Mesenchymal stem cell (in vitro differentiated cells and primary cell): Measurements from ENCODE around the gene AJAP1.

Source experiments
- DNase-seq: peaks from one replicate; pipeline ENCODE4 v3.0.0-alpha.2; 2013
- H2AFZ ChIP-seq: one replicate; pipeline ENCODE4 v1.6.1; 2013; ENCODE audit warnings: low read depth, mild to moderate bottlenecking, control low read depth, inconsistent platforms, low read length, moderate library complexity
- H2AK5ac ChIP-seq: 2 replicates; pipeline ENCODE4 v1.6.1; 2013; ENCODE audit warnings: low read length, moderate library complexity, mild to moderate bottlenecking, inconsistent platforms; ENCODE audit not compliant: severe bottlenecking
- H2BK120ac ChIP-seq: one replicate; pipeline ENCODE4 v1.6.1; 2013; ENCODE audit warnings: low read depth, mild to moderate bottlenecking, inconsistent platforms, low read length, moderate library complexity
- H2BK12ac ChIP-seq, 2 experiments: one replicate each; pipeline ENCODE4 v1.6.1; 2013; ENCODE audit warnings: inconsistent platforms in 2 of 2, low read length in 2 of 2, mild to moderate bottlenecking in 2 of 2, moderate library complexity in 2 of 2, control low read depth in 1 of 2
- H2BK15ac ChIP-seq: one replicate; pipeline ENCODE4 v1.6.1; 2013; ENCODE audit warnings: mild to moderate bottlenecking, low read depth, inconsistent platforms; ENCODE audit not compliant: poor library complexity, severe bottlenecking
- H2BK5ac ChIP-seq: 2 replicates; pipeline ENCODE4 v1.6.1; 2013; ENCODE audit warnings: low read depth, mild to moderate bottlenecking, low read length, control low read depth, inconsistent platforms; ENCODE audit not compliant: poor library complexity, severe bottlenecking
- H3K14ac ChIP-seq, 2 experiments: one replicate each; pipeline ENCODE4 v1.6.1; 2013; ENCODE audit warnings: inconsistent platforms in 2 of 2, low read length in 2 of 2, control low read depth in 1 of 2, mild to moderate bottlenecking in 1 of 2, moderate library complexity in 1 of 2
- H3K18ac ChIP-seq, 2 experiments: one replicate each; pipeline ENCODE4 v1.6.1; 2013; ENCODE audit warnings: inconsistent platforms in 2 of 2, low read length in 2 of 2, control low read depth in 1 of 2, low read depth in 1 of 2, mild to moderate bottlenecking in 1 of 2
- H3K23ac ChIP-seq, 2 experiments: one replicate each; pipeline ENCODE4 v1.6.1; 2013; ENCODE audit warnings: inconsistent platforms in 2 of 2, low read length in 2 of 2, mild to moderate bottlenecking in 2 of 2, moderate library complexity in 2 of 2, control low read depth in 1 of 2
- H3K27ac ChIP-seq: 2 replicates; pipeline ENCODE4 v1.5.1; 2013; ENCODE audit warnings: mild to moderate bottlenecking, moderate library complexity, low read length, control low read depth, inconsistent platforms; ENCODE audit not compliant: poor library complexity, severe bottlenecking
- H3K27me3 ChIP-seq, 2 experiments: 2 replicates each; pipeline versions ENCODE4 v1.6.1 to v1.7.0; 2013; ENCODE audit warnings: low read length in 2 of 2, mild to moderate bottlenecking in 2 of 2, moderate library complexity in 2 of 2, control low read depth in 1 of 2, inconsistent platforms in 1 of 2; ENCODE audit not compliant: control insufficient read depth in 1 of 2, insufficient read depth in 1 of 2
- H3K36me3 ChIP-seq, 2 experiments: 2 replicates each; pipeline versions ENCODE4 v1.6.1 to v1.7.0; 2013; ENCODE audit warnings: low read length in 2 of 2, control low read depth in 1 of 2, inconsistent platforms in 1 of 2, low read depth in 1 of 2, mild to moderate bottlenecking in 1 of 2; ENCODE audit not compliant: insufficient read depth in 2 of 2, control insufficient read depth in 1 of 2
- H3K4ac ChIP-seq, 2 experiments: one replicate each; pipeline ENCODE4 v1.6.1; 2013; ENCODE audit warnings: inconsistent platforms in 2 of 2, low read length in 2 of 2, mild to moderate bottlenecking in 2 of 2, moderate library complexity in 2 of 2, control low read depth in 1 of 2, low read depth in 1 of 2
- H3K4me1 ChIP-seq: 2 replicates; pipeline ENCODE4 v1.6.1; 2013; ENCODE audit warnings: low read depth, low read length, control low read depth; ENCODE audit not compliant: control insufficient read depth, insufficient read depth
- H3K4me2 ChIP-seq: 2 replicates; pipeline ENCODE4 v1.6.1; 2013; ENCODE audit warnings: low read length, mild to moderate bottlenecking, inconsistent platforms; ENCODE audit not compliant: poor library complexity, severe bottlenecking
- H3K4me3 ChIP-seq, 2 experiments: 2 replicates each; pipeline versions ENCODE4 v1.5.1 to v1.7.0; 2013; ENCODE audit warnings: low read length in 2 of 2, mild to moderate bottlenecking in 2 of 2, control low read depth in 1 of 2, low read depth in 1 of 2; ENCODE audit not compliant: insufficient read depth in 1 of 2
- H3K79me1 ChIP-seq: replicated peaks from 2 replicates; pipeline ENCODE4 v1.6.1; 2013; ENCODE audit warnings: mild to moderate bottlenecking, control low read depth, low read length, inconsistent platforms; ENCODE audit not compliant: poor library complexity, severe bottlenecking
- H3K9ac ChIP-seq: 2 replicates; pipeline ENCODE4 v1.7.0; 2013; ENCODE audit warnings: mild to moderate bottlenecking, low read length, moderate library complexity
- H3K9me3 ChIP-seq: 2 replicates; pipeline ENCODE4 v1.7.0; 2013; ENCODE audit warnings: mild to moderate bottlenecking, low read length; ENCODE audit not compliant: control insufficient read depth
- H4K8ac ChIP-seq: one replicate; pipeline ENCODE4 v1.6.1; 2013; ENCODE audit warnings: inconsistent platforms, mild to moderate bottlenecking, low read length, moderate library complexity
- H4K91ac ChIP-seq: one replicate; pipeline ENCODE4 v1.6.1; 2013; ENCODE audit warnings: mild to moderate bottlenecking, low read length, inconsistent platforms
- WGBS: methylation state at CpG from one replicate; pipeline ENCODE4 v1.1.7; 2013; ENCODE audit warnings: mixed read lengths; 5-methylcytosine and 5-hydroxymethylcytosine counted together

The AJAP1 gene

DNA sequence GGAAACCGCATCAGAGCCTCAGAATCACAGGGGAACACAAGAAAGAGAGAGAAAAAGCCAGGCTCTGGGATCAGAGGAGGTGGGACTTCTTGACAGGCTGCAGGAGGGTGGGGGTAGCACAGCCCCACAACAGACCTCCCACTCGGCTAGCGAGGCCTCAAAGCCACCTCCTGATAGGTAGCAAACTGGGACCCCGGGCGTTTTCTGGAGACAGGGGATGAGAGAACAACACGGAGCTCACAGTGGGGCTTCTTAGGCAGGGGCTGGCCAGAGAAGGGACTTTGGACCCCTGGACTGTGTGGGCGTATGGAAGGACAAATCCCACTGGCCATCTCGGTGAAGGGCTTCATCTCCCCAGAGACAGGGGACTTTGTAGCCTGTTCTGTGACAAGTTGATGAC lies 116.3 kb downstream of the AJAP1 start:
- H3K14ac ChIP-seq, result no peak overlapping the region
- H3K79me1 ChIP-seq, result no peaks in the 10 kb centered on the region
- H2AFZ ChIP-seq, result no peak overlapping the region
- H3K23ac ChIP-seq, result no peak overlapping the region
- no peak overlapping the region for H2AK5ac ChIP-seq
- H3K36me3 ChIP-seq, result no peaks in the 10 kb centered on the region
- H3K27ac ChIP-seq, result no peak overlapping the region
- WGBS, result 62% methylated on average over 7 of the region's 8 CpGs
- no peak overlapping the region for H2BK15ac ChIP-seq
- no peak for DNase-seq
- no peak overlapping the region for H3K18ac ChIP-seq
- H3K27me3 ChIP-seq, result no peaks in the 10 kb centered on the region
- no peak overlapping the region for H3K9ac ChIP-seq
- H3K4ac ChIP-seq, result no peak overlapping the region
- no peak overlapping the region for H4K91ac ChIP-seq
- no peak overlapping the region for H2BK5ac ChIP-seq
- no peak overlapping the region for H2BK120ac ChIP-seq
- no peaks in the 10 kb centered on the region for H3K9me3 ChIP-seq
- H2BK12ac ChIP-seq, result no peak overlapping the region
- H3K4me1 ChIP-seq, result no peaks in the 10 kb centered on the region
- H4K8ac ChIP-seq, result no peak overlapping the region
- no peak overlapping the region for H3K4me3 ChIP-seq
- no peak overlapping the region for H3K4me2 ChIP-seq

DNA sequence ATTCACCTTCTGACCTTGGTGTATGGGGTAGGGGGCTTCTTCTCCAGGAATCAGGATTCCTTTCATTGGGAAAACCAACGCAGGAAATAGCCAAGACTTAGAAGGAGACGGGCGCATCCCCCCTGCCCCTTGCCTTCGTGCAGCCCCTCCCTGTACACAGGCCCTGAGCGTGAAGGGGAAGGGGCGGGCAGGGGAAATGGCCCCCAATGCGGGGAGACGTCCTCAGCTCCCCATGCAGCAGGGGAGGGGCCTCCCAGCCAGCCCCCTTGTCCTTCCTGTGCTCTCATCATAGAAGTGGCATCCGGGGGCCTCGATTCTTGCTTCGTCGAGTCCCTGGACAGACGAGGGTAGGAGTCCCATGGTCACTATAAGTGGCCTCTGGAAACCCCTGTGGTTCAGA lies 116.9 kb downstream of the AJAP1 start:
- Histone ChIP-seq H3K4me2 (no peak overlapping the region), H2BK5ac (no peak overlapping the region), H3K4me3 (no peak overlapping the region), H3K4ac (no peak overlapping the region), H3K14ac (no peak overlapping the region), H3K79me1 (no peaks in the 10 kb centered on the region), H2BK15ac (no peak overlapping the region), H3K4me1 (no peaks in the 10 kb centered on the region), H3K36me3 (no peaks in the 10 kb centered on the region), H3K18ac (no peak overlapping the region), H3K23ac (no peak overlapping the region), H3K27ac (no peak overlapping the region), H2BK120ac (no peak overlapping the region), H4K8ac (no peak overlapping the region), H3K9ac (no peak overlapping the region), H2AFZ (no peak overlapping the region), H2AK5ac (no peak overlapping the region), H3K27me3 (no peaks in the 10 kb centered on the region), H3K9me3 (no peaks in the 10 kb centered on the region), H4K91ac (no peak overlapping the region), H2BK12ac (no peak overlapping the region)
- no peak for DNase-seq
- 82% methylated on average over 13 of the region's 13 CpGs for WGBS

DNA sequence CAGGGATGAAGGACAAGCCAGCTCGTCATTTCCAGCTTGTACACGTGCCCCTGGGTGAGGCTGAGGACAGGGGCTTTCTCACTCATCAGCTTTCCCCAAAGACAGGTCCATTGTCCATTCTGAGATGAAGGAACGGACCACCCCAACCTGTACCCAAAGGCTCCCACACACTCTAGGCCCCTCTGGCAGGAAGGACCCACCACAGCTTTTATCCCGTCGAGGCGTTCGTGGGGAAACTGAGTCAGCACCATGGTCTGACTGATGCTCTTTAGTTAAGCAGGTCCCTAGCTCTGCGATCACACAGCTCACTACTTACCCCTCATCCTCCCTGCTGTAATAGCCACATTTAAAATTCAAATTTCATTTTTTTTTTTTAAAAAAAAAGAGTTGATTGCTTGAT lies 117.3 kb downstream of the AJAP1 start:
- no peak overlapping the region for H2BK5ac ChIP-seq
- no peaks in the 10 kb centered on the region for H3K9me3 ChIP-seq
- H2AFZ ChIP-seq, result no peak overlapping the region
- H3K27ac ChIP-seq, result no peak overlapping the region
- WGBS, result 78% methylated on average over 7 of the region's 8 CpGs
- no peak overlapping the region for H2BK12ac ChIP-seq
- H4K91ac ChIP-seq, result no peak overlapping the region
- no peaks in the 10 kb centered on the region for H3K4me1 ChIP-seq
- no peak overlapping the region for H4K8ac ChIP-seq
- H3K4me3 ChIP-seq, result no peak overlapping the region
- no peaks in the 10 kb centered on the region for H3K36me3 ChIP-seq
- no peak overlapping the region for H2BK15ac ChIP-seq
- DNase-seq, result no peak
- no peak overlapping the region for H3K9ac ChIP-seq
- H2AK5ac ChIP-seq, result no peak overlapping the region
- no peak overlapping the region for H3K23ac ChIP-seq
- no peak overlapping the region for H2BK120ac ChIP-seq
- H3K18ac ChIP-seq, result no peak overlapping the region
- H3K4me2 ChIP-seq, result no peak overlapping the region
- H3K27me3 ChIP-seq, result no peaks in the 10 kb centered on the region
- no peaks in the 10 kb centered on the region for H3K79me1 ChIP-seq
- no peak overlapping the region for H3K4ac ChIP-seq
- H3K14ac ChIP-seq, result no peak overlapping the region

DNA sequence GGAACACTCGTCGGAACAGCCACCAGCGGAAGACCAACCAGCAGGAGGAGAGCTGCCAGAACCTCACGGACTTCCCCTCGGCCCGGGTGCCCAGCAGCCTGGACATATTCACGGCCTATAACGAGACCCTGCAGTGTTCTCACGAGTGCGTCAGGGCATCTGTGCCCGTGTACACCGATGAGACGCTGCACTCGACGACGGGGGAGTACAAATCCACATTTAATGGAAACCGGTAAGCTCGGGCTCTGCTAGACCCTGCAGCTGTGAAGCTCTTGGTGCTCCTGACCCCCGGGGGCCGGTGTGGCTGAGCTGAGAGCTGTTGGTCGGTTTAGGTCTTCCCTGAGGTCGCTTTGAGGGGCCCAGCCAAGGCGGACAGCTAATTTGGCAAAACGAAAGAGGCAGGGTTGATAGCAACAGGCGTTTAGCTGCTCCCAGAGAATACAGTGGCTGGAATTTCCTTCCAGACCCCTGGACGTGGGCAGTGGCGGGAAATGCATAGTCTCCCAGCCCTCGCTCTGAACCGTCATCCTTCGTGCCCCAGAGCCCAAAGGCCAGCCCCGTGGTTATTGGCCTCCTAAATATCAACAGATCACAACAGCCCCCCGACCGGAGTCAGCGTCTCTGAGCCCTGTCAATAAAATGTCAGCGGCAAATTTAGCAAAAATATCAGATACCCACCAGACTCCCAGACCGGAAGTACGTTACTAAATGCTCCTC lies 118.0 kb downstream of the AJAP1 start:
- no peak overlapping the region for H2AK5ac ChIP-seq
- no peak overlapping the region for H2AFZ ChIP-seq
- no peak overlapping the region for H3K4ac ChIP-seq
- H2BK5ac ChIP-seq, result no peak overlapping the region
- H3K4me1 ChIP-seq, result no peaks in the 10 kb centered on the region
- no peak overlapping the region for H2BK12ac ChIP-seq
- no peak overlapping the region for H3K18ac ChIP-seq
- H3K14ac ChIP-seq, result no peak overlapping the region
- H3K4me2 ChIP-seq, result no peak overlapping the region
- no peak overlapping the region for H4K8ac ChIP-seq
- no peaks in the 10 kb centered on the region for H3K36me3 ChIP-seq
- H3K4me3 ChIP-seq, result no peak overlapping the region
- WGBS, result 80% methylated on average over 37 of the region's 37 CpGs
- H3K9ac ChIP-seq, result no peak overlapping the region
- no peak overlapping the region for H2BK120ac ChIP-seq
- H3K23ac ChIP-seq, result no peak overlapping the region
- no peak for DNase-seq
- H3K27ac ChIP-seq, result no peak overlapping the region
- no peak overlapping the region for H4K91ac ChIP-seq
- no peak overlapping the region for H2BK15ac ChIP-seq
- H3K79me1 ChIP-seq, result no peaks in the 10 kb centered on the region
- no peaks in the 10 kb centered on the region for H3K9me3 ChIP-seq
- H3K27me3 ChIP-seq, result no peaks in the 10 kb centered on the region
